SK-N-MC (cell line): ENCODE data around the gene CSMD2.

Experiments
- EZH2 ChIP-seq: fragments of 200-600 bp; sonication (generic); IDR thresholded peaks from one replicate; pipeline ENCODE4 v1.6.1; 2017; ENCODE audit warnings: antibody characterized with exemption
- POLR2AphosphoS5 ChIP-seq: IDR thresholded peaks from 2 replicates; pipeline ENCODE4 v1.6.1; 2012; ENCODE audit warnings: mild to moderate bottlenecking, low read depth, low read length, borderline replicate concordance

- TF ChIP-seq POLR2AphosphoS5 = no peak
- no peak for TF ChIP-seq EZH2
These were observed 482.7 kb downstream of the CSMD2 start for GRCh38 chr1:33682371-33682770.
